Measurements from ENCODE around the gene ABHD17A. TPM values are rescaled to one million over a fixed set of nuclear protein-coding genes. Genes with fewer than 3 reads are reported as not detected.

The ABHD17A gene
- total RNA-seq, 1 donor from 2014 or later: 283 TPM

GRCh38 chr19:1904860-1905109, 19.5 kb upstream of the ABHD17A start:
- peaks cover 4% of the 10 kb centered on the region for H3K36me3 Mint-ChIP-seq (ENCODE audit: low read depth, unreplicated experiment)
- peaks cover 3% of the 10 kb centered on the region for H3K27me3 Mint-ChIP-seq (ENCODE audit: unreplicated experiment)
- no peaks in the 10 kb centered on the region for H3K9me3 Mint-ChIP-seq (ENCODE audit: unreplicated experiment)
- H3K4me1 Mint-ChIP-seq (ENCODE audit: unreplicated experiment): peaks cover 11% of the 10 kb centered on the region
- TF ChIP-seq CTCF (IDR thresholded peaks at IDR 0.05; ENCODE audit: unreplicated experiment): no peak
- H3K27ac Mint-ChIP-seq (ENCODE audit: unreplicated experiment): peak overlapping the region; percentile 87
- H3K4me3 Mint-ChIP-seq (ENCODE audit: unreplicated experiment): peak overlapping the region; percentile 29
- DNase-seq (ENCODE audit: low spot score): no peak

GRCh38 chr19:1902923-1903322, 17.6 kb upstream of the ABHD17A start:
- no peak for TF ChIP-seq CTCF (IDR thresholded peaks at IDR 0.05; ENCODE audit: unreplicated experiment)
- H3K4me1 Mint-ChIP-seq (ENCODE audit: unreplicated experiment): peaks cover 11% of the 10 kb centered on the region
- H3K27me3 Mint-ChIP-seq (ENCODE audit: unreplicated experiment): peaks cover 4% of the 10 kb centered on the region
- peaks cover 4% of the 10 kb centered on the region for H3K36me3 Mint-ChIP-seq (ENCODE audit: low read depth, unreplicated experiment)
- H3K4me3 Mint-ChIP-seq (ENCODE audit: unreplicated experiment): no peak overlapping the region
- no peaks in the 10 kb centered on the region for H3K9me3 Mint-ChIP-seq (ENCODE audit: unreplicated experiment)
- H3K27ac Mint-ChIP-seq (ENCODE audit: unreplicated experiment): peak overlapping the region; percentile 48
- DNase-seq (ENCODE audit: low spot score): no peak

GRCh38 chr19:1901940-1902404, 16.7 kb upstream of the ABHD17A start:
- Mint-ChIP-seq H3K27ac (ENCODE audit: unreplicated experiment) (no peak overlapping the region), H3K9me3 (ENCODE audit: unreplicated experiment) (no peaks in the 10 kb centered on the region), H3K27me3 (ENCODE audit: unreplicated experiment) (peaks cover 4% of the 10 kb centered on the region), H3K36me3 (ENCODE audit: low read depth, unreplicated experiment) (peaks cover 4% of the 10 kb centered on the region), H3K4me1 (ENCODE audit: unreplicated experiment) (peaks cover 15% of the 10 kb centered on the region), H3K4me3 (ENCODE audit: unreplicated experiment) (no peak overlapping the region)
- TF ChIP-seq CTCF (IDR thresholded peaks at IDR 0.05; ENCODE audit: unreplicated experiment): no peak
- DNase-seq (ENCODE audit: low spot score): no peak

GRCh38 chr19:1896508-1896907, 11.2 kb upstream of the ABHD17A start:
- H3K36me3 Mint-ChIP-seq (ENCODE audit: low read depth, unreplicated experiment): no peaks in the 10 kb centered on the region
- no peak for DNase-seq (ENCODE audit: low spot score)
- no peak overlapping the region for H3K27ac Mint-ChIP-seq (ENCODE audit: unreplicated experiment)
- H3K9me3 Mint-ChIP-seq (ENCODE audit: unreplicated experiment): no peaks in the 10 kb centered on the region
- no peak overlapping the region for H3K4me3 Mint-ChIP-seq (ENCODE audit: unreplicated experiment)
- TF ChIP-seq CTCF (IDR thresholded peaks at IDR 0.05; ENCODE audit: unreplicated experiment): no peak
- peaks cover 8% of the 10 kb centered on the region for H3K4me1 Mint-ChIP-seq (ENCODE audit: unreplicated experiment)
- peaks cover 4% of the 10 kb centered on the region for H3K27me3 Mint-ChIP-seq (ENCODE audit: unreplicated experiment)

GRCh38 chr19:1893791-1894190, 8.5 kb upstream of the ABHD17A start:
- peaks cover 8% of the 10 kb centered on the region for H3K4me1 Mint-ChIP-seq (ENCODE audit: unreplicated experiment)
- H3K27ac Mint-ChIP-seq (ENCODE audit: unreplicated experiment): no peak overlapping the region
- no peaks in the 10 kb centered on the region for H3K9me3 Mint-ChIP-seq (ENCODE audit: unreplicated experiment)
- peaks cover 4% of the 10 kb centered on the region for H3K27me3 Mint-ChIP-seq (ENCODE audit: unreplicated experiment)
- DNase-seq (ENCODE audit: low spot score): no peak
- no peaks in the 10 kb centered on the region for H3K36me3 Mint-ChIP-seq (ENCODE audit: low read depth, unreplicated experiment)
- no peak for TF ChIP-seq CTCF (IDR thresholded peaks at IDR 0.05; ENCODE audit: unreplicated experiment)
- H3K4me3 Mint-ChIP-seq (ENCODE audit: unreplicated experiment): no peak overlapping the region
